Liver (tissue), 9 donors: Measurements from ENCODE around the gene DNAJC8. TPM values are rescaled to one million over a fixed set of nuclear protein-coding genes. Genes with fewer than 3 reads are reported as not detected.
A peak's percentile ranks its signal among the peaks of the same experiment; 100 is the strongest.

Experiments
- DNase-seq: peaks from one replicate; pipeline ENCODE4 v3.0.0-alpha.2; 2017; ENCODE audit warnings: low spot score
- H3K27ac ChIP-seq, 2 donors: one replicate each; pipeline ENCODE4 v1.7.0; 2013; ENCODE audit warnings: inconsistent platforms in 2 of 2, low read length in 2 of 2, control low read depth in 1 of 2, low read depth in 1 of 2, mild to moderate bottlenecking in 1 of 2
- H3K27me3 ChIP-seq, 4 donors: one replicate each; pipeline versions ENCODE4 v1.6.1 to v1.7.0; 2013; ENCODE audit warnings: low read length in 3 of 4, inconsistent platforms in 1 of 4, mild to moderate bottlenecking in 1 of 4, moderate library complexity in 1 of 4; ENCODE audit not compliant: control insufficient read depth in 4 of 4, insufficient read depth in 4 of 4
- H3K36me3 ChIP-seq, 4 donors: one replicate each; pipeline versions ENCODE4 v1.6.1 to v1.7.0; 2013; ENCODE audit warnings: low read length in 3 of 4, mild to moderate bottlenecking in 3 of 4, low read depth in 1 of 4, moderate library complexity in 1 of 4; ENCODE audit not compliant: control insufficient read depth in 4 of 4, insufficient read depth in 3 of 4
- H3K4me1 ChIP-seq, 4 donors: one replicate each; pipeline versions ENCODE4 v1.6.1 to v1.7.0; 2013; ENCODE audit warnings: low read length in 3 of 4, mild to moderate bottlenecking in 3 of 4, moderate library complexity in 1 of 4; ENCODE audit not compliant: control insufficient read depth in 4 of 4, insufficient read depth in 4 of 4
- H3K4me3 ChIP-seq, 3 donors: one replicate each; pipeline versions ENCODE4 v1.6.1 to v1.7.0; 2013; ENCODE audit warnings: low read length in 3 of 3, control low read depth in 1 of 3, low read depth in 1 of 3, mild to moderate bottlenecking in 1 of 3
- H3K9ac ChIP-seq, 2 donors: one replicate each; pipeline ENCODE4 v1.7.0; 2013; ENCODE audit warnings: low read length in 2 of 2, mild to moderate bottlenecking in 2 of 2, moderate library complexity in 2 of 2, control low read depth in 1 of 2, low read depth in 1 of 2
- H3K9me3 ChIP-seq, 4 donors: one replicate each; pipeline versions ENCODE4 v1.6.1 to v1.7.0; 2013; ENCODE audit warnings: low read length in 3 of 4; ENCODE audit not compliant: control insufficient read depth in 4 of 4
- ATF3 ChIP-seq: IDR thresholded peaks from 2 replicates; pipeline ENCODE4 v1.6.1; 2016; ENCODE audit warnings: antibody characterized with exemption
- CTCF ChIP-seq: fragments of 150-350 bp; IDR thresholded peaks from 2 replicates; pipeline ENCODE4 v1.5.1; 2017; ENCODE audit warnings: improper control_type of control experiment, low read depth, low read length; ENCODE audit not compliant: missing input control
- FOXA2 ChIP-seq: IDR thresholded peaks from 2 replicates; pipeline ENCODE4 v1.6.1; 2016; ENCODE audit warnings: antibody characterized with exemption
- GABPA ChIP-seq, 2 donors: IDR thresholded peaks in 1 of 2; conservative IDR thresholded peaks in 1 of 2; 2 replicates each; pipeline ENCODE4 v1.6.1; 2016; ENCODE audit warnings: antibody characterized with exemption in 2 of 2, mild to moderate bottlenecking in 1 of 2, moderate library complexity in 1 of 2
- HNF4A ChIP-seq, 2 donors: conservative IDR thresholded peaks; 2 replicates each; pipeline ENCODE4 v1.6.1; 2016; ENCODE audit warnings: antibody characterized with exemption in 2 of 2, mild to moderate bottlenecking in 2 of 2
- HNF4G ChIP-seq: IDR thresholded peaks from 2 replicates; pipeline ENCODE4 v1.6.1; 2016; ENCODE audit warnings: antibody characterized with exemption
- JUND ChIP-seq, 2 donors: IDR thresholded peaks; 2 replicates each; pipeline ENCODE4 v1.6.1; 2016; ENCODE audit warnings: antibody characterized with exemption in 2 of 2
- MAX ChIP-seq: IDR thresholded peaks from 2 replicates; pipeline ENCODE4 v1.6.1; 2016; ENCODE audit warnings: antibody characterized with exemption
- NR2F2 ChIP-seq: IDR thresholded peaks from 2 replicates; pipeline ENCODE4 v1.6.1; 2016; ENCODE audit warnings: antibody characterized with exemption
- RAD21 ChIP-seq, 2 donors: IDR thresholded peaks; 2 replicates each; pipeline ENCODE4 v1.6.1; 2016; ENCODE audit warnings: antibody characterized with exemption in 2 of 2, mild to moderate bottlenecking in 2 of 2
- REST ChIP-seq: IDR thresholded peaks from 2 replicates; pipeline ENCODE4 v1.6.1; 2016; ENCODE audit warnings: antibody characterized with exemption, mild to moderate bottlenecking
- RXRA ChIP-seq, 2 donors: IDR thresholded peaks; 2 replicates each; pipeline ENCODE4 v1.6.1; 2017 to 2018; ENCODE audit warnings: antibody characterized with exemption in 2 of 2, mild to moderate bottlenecking in 1 of 2
- SP1 ChIP-seq: IDR thresholded peaks from 2 replicates; pipeline ENCODE4 v1.6.1; 2018; ENCODE audit warnings: antibody characterized with exemption, mild to moderate bottlenecking
- TAF1 ChIP-seq: conservative IDR thresholded peaks from 2 replicates; pipeline ENCODE4 v1.6.1; 2016; ENCODE audit warnings: antibody characterized with exemption, mild to moderate bottlenecking
- YY1 ChIP-seq: IDR thresholded peaks from 2 replicates; pipeline ENCODE4 v1.6.1; 2016; ENCODE audit warnings: antibody characterized with exemption, mild to moderate bottlenecking
- ZBTB33 ChIP-seq: IDR thresholded peaks from 2 replicates; pipeline ENCODE4 v1.6.1; 2016; ENCODE audit warnings: antibody characterized with exemption
- WGBS: extraction: QIAGEN DNeasy Blood & Tissue Kit; methylation state at CpG from one replicate; pipeline ENCODE4 v1.1.7; 2013; 5-methylcytosine and 5-hydroxymethylcytosine counted together
- polyA plus RNA-seq, 2 donors: library from polyadenylated mRNA; stranded (reverse) in 1 of 2; unstranded in 1 of 2; fragments of 200-250 nt in 1 of 2; fragments of >200 nt in 1 of 2; fragmentation: Nextera tagmentation in 1 of 2; extraction: Ambion mirVana in 1 of 2; gene quantifications; one replicate each; pipeline versions ENCODE4 v1.2.1 to v1.2.3, GENCODE V29; 2013 to 2015
- total RNA-seq, 2 donors: library from RNA; depleted of rRNA; stranded (reverse); fragments of >200 nt; gene quantifications; one replicate each; pipeline ENCODE4 v1.2.3, GENCODE V29; 2014
- donor health status: healthy.
- donor health status: healthy.
- donor health status: healthy.
- donor health status: healthy.
- donor health status: healthy.

Gene DNAJC8
- total and polyA plus RNA-seq, 4 donors: 14.9 to 38.6 (median 25.2) TPM

- DNase-seq: no peak
- no peak for TF ChIP-seq ZBTB33
- no peak for TF ChIP-seq NR2F2
- no peak for TF ChIP-seq MAX
- TF ChIP-seq JUND (IDR thresholded peaks at IDR 0.05): no peak
- TF ChIP-seq HNF4G: no peak
- TF ChIP-seq ATF3: no peak
- no peak for TF ChIP-seq RXRA (IDR thresholded peaks at IDR 0.05)
- no peak for TF ChIP-seq YY1
- TF ChIP-seq TAF1: no peak
- no peak for TF ChIP-seq HNF4A (conservative IDR thresholded peaks at IDR 0.05)
- no peak for TF ChIP-seq FOXA2
- no peak for TF ChIP-seq RAD21 (IDR thresholded peaks at IDR 0.05)
- no peak for TF ChIP-seq CTCF
- no peak for TF ChIP-seq REST
- TF ChIP-seq SP1: no peak
- TF ChIP-seq GABPA (IDR thresholded peaks at IDR 0.05 in 1 of 2, conservative IDR thresholded peaks at IDR 0.05 in 1 of 2): no peak
- Histone ChIP-seq H3K27ac (peak overlapping the region in 1 of 2 donors; percentile 5), H3K27me3 (no peaks in the 10 kb centered on the region), H3K36me3 (no peaks in the 10 kb centered on the region), H3K9ac (no peak overlapping the region), H3K9me3 (no peaks in the 10 kb centered on the region), H3K4me1 (no peaks in the 10 kb centered on the region), H3K4me3 (peak overlapping the region in 1 of 3 donors; percentile 19)
- 80% methylated on average over 8 of the region's 8 CpGs for WGBS
These were observed 56.8 kb downstream of the DNAJC8 start for GRCh38 chr1:28175955-28176485.

GRCh38 chr1:28173980-28174297, 58.9 kb downstream of the DNAJC8 start:
- TF ChIP-seq RXRA (IDR thresholded peaks at IDR 0.05) (no peak), ZBTB33 (no peak), SP1 (no peak), HNF4A (conservative IDR thresholded peaks at IDR 0.05) (no peak), CTCF (no peak)
- Histone ChIP-seq H3K9ac (peak overlapping the region in 1 of 2 donors; percentile 13), H3K4me3 (no peak overlapping the region), H3K27ac (peak overlapping the region; percentile 2 to 26), H3K9me3 (no peaks in the 10 kb centered on the region), H3K36me3 (no peaks in the 10 kb centered on the region), H3K4me1 (no peaks in the 10 kb centered on the region), H3K27me3 (no peaks in the 10 kb centered on the region)
- no peak for DNase-seq
- WGBS: 80% methylated on average over 5 of the region's 5 CpGs
